Endometrium (tissue), 2 donors: Measurements from ENCODE around the gene KCTD8.

Experiments
- FAIRE-seq: peaks from 2 replicates; lab custom pipeline; 2012; peaks lifted over from hg19 to GRCh38; lab: Jason Lieb, UNC
- donor health status: control.
- donor health status: control.

The KCTD8 gene

DNA sequence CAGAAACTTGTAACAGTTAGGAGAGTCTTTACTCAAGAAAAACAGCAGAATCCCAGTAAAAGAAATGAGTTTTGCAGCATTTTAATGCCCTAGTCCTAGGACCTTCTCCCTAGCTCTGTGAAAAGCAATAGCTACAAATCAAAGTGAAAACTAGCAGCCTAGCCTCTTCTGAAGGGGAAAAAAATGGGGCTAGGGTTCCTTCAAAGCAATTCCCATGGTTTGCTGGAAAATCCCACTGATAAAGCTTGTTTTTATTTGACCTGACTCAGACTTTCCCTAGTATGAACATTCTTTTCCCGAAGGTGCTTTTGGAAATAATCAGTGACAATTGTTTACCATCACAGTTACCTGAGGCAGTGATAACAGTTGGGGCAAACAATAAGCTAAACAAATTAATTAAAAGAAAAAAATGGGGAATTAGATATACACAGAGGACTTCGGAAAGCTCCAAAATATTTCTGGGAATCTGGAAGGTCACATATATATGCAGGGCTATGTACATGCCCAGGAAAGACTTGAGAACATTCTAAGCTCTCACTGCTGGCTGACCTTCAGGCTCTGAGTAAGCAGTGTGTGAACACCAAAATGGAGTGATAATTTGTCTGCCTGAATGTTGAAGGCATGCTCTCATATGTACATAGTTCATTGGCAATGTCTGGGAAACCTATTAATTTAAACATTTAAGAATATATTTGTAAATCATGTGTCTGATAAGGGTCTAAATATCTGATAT is 285.9 kb downstream of the KCTD8 start:
- FAIRE-seq = no peak

DNA sequence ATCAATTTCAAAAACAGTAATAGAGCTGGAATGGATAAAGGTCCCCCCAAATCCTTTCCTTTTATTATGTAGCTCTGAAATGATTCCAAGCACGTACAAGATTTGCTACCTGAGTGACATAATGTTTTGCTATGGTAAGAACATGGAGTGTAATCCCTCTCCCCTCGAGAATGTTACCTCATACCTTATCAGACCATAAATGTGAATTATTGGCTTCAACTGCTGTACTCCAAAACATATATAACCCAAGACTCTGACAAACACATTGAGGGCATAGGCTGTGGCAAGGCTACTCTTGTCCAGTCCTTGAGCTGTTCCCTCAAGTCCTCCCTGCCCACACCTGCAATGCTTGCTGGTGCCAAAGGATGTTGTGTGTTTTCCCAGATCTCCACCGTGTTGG is 286.9 kb downstream of the KCTD8 start:
- FAIRE-seq = no peak

DNA sequence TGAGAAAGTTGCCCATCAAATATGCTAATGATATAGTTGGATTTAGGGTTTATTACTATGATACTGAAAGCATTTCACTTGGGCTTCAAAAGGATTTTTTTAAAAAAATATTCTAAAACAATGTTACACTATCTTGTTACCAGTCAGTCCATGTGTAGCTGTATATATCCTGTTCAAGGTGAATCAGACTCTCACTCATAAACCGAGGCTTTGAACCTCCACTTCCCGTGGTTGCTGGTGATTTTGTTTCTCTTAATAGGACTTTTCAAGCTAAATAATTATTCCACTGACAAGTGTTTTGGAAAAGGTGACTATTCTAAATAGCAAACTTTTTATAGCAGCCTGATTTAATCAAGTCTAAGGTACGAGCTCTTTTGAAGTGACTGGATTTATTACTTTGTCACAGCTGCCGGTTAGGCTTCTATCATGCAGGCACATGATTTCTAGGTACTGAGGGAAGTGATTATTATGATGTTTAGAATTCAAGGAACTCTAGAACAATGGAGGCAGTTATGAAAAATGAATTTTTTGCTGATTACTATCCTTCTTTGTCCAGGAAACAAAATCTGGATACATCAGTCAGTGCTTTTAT is 287.7 kb downstream of the KCTD8 start:
- FAIRE-seq = no peak

DNA sequence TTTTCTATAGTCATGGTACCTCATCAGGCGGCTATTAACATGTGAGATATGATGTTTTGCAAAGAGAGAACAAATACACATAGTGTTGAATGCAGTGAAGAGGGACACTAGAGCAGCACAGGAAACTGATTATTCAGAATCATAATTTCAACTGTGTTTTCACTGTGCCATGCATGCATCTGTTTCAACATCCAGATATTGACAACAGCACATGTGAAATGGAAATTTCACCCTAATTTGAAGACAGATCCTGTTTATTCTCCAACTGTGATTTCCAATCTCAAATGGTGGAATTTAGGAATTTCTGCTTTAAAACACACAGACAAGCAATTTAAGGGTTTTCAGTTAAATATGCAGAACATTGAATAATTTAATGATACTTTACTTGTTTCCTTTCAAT is 288.6 kb downstream of the KCTD8 start:
- no peak for FAIRE-seq

DNA sequence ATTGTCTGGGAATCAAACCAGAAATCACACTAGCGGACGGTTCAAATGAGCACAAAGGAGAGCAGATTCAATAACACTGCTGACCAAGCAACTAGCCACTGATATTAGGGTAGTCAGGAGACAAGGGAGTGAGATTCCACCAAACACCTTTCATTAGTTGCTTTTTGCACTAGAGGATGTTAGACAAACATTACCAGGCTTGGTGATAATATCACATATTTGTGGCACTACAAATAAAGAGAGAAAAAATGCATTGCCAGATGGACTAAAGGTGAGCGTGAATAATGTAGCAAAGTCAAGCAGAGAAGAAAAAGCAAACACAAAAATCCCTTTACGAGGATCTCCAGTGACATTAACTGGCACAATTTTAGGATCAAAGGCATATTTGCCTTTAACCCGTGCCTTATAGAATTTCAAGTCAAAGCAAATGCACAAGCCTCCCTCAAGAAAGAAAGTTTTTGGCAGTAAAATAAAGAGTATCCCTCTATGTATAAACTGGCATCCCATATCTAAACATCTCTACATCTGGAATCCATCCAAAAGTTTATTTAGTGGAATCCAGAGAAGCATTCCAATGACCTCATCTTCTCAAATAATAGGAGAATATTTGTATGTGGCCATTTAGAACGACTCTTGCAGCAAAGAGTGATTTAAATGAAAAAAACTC is 290.9 kb downstream of the KCTD8 start:
- FAIRE-seq = no peak

DNA sequence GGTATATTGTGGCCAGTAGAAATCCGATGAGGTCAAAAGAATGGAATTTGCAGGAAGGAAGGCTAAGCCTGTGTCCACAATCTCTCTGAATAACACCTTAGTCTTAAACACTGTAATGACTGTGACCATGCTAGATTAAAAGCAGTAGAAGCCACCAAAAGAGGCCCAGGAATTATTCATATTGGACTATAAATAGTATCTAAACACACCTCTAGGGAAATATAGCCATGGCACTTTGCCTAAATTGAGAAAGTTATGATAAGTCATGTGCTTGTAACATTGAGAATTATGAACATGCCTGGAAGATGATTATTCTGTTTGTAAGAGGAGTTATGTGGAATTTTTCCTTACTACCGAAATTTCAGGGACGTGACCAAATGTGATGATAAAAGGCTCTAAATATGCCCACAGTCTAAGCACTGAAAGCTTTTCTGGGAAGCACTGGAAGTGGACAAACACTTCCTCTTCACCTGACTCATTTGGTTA is 298.5 kb downstream of the KCTD8 start:
- FAIRE-seq = no peak

DNA sequence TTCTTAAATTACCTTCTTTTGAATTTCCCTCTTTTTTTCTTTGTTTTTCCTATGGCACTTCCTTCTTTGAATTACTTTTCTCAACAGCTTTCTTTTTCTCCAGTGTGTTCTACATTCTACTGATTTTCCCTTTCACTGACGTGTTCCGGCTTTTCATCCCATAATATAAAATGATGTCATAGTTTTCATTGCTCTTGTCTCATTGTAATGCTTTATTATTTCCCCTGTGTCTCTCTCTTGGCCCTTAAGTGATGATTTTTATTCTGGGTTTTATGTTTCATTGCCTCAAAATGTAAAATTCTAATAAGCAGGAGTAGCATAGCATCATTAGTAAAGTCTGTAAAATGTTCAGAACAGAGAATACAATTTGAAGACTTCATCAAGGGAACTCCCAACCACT is 299.3 kb downstream of the KCTD8 start:
- FAIRE-seq = no peak

DNA sequence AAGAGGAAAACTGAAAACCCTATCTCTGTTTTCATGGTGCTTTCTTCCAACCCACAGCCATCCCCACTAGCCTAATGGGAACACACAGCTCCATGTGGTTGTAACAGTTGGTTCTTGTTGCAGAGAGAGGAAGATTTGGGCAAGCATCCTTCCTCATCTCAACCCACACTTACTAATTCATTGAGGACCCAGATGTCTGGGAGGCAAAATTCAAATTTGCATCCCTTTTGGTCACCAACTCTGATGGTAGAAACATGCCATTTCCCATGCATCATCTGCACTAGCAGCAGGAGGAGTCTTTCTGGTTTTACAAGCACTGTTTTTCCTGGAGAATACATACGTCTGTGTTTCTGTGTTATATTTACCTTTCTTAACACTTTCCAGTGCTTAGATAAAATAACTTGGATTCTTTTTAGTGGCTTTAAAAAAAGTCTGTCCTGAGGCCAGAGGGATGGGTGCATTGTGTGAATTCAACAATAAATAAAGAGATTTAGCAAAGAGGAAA is 301.0 kb downstream of the KCTD8 start:
- no peak for FAIRE-seq

DNA sequence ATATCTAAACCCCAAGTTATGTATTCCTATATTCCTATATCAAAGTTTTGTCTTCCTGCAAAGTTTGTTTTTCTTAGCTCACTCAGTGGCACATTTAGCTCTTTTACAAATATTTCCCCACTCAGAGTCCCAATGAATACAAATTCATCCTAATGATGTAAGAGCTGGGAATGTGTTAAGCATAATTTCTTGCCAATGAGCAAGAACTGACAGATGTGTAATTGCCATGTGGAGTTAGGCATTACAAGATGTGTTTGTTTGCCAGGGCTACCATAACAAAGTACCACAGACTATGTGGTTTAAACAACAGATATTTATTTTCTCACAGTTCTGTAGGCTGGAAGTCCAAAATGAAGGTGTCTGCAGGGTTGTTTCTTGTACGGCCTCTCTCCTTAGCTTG is 302.1 kb downstream of the KCTD8 start:
- no peak for FAIRE-seq

DNA sequence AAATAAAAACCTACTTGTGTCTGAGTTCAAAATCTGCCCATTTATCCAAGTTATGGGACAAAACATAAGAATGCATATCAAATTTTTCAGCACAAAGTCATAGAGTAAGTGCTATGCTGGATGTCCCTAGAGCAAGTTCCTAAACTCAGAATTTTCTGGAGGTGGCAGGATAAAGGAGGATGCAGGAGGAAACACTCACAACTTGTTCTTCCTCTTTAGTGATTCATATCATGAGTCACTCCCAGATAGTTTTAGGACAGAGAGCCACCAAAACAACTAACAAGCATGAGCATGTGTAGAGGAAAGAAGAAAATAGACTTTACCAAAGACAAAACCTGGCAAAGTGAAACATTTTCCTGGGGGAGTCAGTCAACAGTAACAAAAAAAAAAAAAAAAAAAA is 302.7 kb downstream of the KCTD8 start:
- no peak for FAIRE-seq

DNA sequence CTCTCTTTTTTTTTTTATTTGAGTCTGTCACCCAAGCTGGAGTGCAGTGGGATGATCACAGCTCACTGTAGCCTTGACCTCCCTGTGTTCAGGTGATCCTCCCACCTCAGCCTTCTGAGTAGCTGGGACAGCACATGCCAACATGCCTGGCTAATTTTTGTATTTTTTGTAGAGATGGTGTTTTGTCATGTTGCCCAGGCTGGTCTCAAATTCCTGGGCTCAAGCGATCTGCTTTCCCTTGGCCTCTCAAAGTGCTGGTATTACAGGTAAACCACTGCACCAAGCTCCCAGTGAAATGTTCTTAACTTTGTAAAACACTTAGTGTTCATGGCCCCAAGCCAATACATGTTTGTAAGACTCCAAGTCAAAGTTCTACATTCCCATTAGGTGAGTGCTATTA is 316.1 kb downstream of the KCTD8 start:
- no peak for FAIRE-seq
